HepG2 (cell line): ENCODE measurements around the gene CCDC122. TPM values are rescaled to one million over a fixed set of nuclear protein-coding genes. Genes with fewer than 3 reads are reported as not detected.

Experiments used
- AGO1 ChIP-seq: fragments of 200-400 bp; formaldehyde crosslinking; IDR thresholded peaks from 2 replicates; pipeline ENCODE4 v1.6.1; 2017; ENCODE audit warnings: mild to moderate bottlenecking, low read depth, low read length, moderate library complexity; ENCODE audit not compliant: poor library complexity, severe bottlenecking
- ATF7-NPFF ChIP-seq: sonication (generic); formaldehyde crosslinking; IDR thresholded peaks from 2 replicates; pipeline ENCODE4 v1.8.1; 2023; ENCODE audit warnings: mild to moderate bottlenecking, low read depth, missing genetic modification reagents, moderate library complexity
- BHLHE40 ChIP-seq: IDR thresholded peaks from 2 replicates; pipeline ENCODE4 v1.6.1; 2011; ENCODE audit warnings: low read length, improper control_type of control experiment
- DPF2 ChIP-seq: sonication (generic); formaldehyde crosslinking; IDR thresholded peaks from 2 replicates; pipeline ENCODE4 v1.4.0; 2020; ENCODE audit warnings: mild to moderate bottlenecking, low read depth, missing genetic modification reagents, borderline replicate concordance
- GPN1 ChIP-seq: sonication (generic); formaldehyde crosslinking; IDR thresholded peaks from 2 replicates; pipeline ENCODE4 v1.5.1; 2020; ENCODE audit warnings: missing genetic modification reagents, borderline replicate concordance
- HHEX ChIP-seq: IDR thresholded peaks from 2 replicates; pipeline ENCODE4 v1.6.1; 2016; ENCODE audit warnings: control low read depth
- JUN ChIP-seq: sonication (generic); formaldehyde crosslinking; IDR thresholded peaks from 2 replicates; pipeline ENCODE4 v1.4.0; 2020; ENCODE audit warnings: mild to moderate bottlenecking, missing genetic modification reagents
- KMT2A ChIP-seq: sonication (generic); formaldehyde crosslinking; IDR thresholded peaks from 2 replicates; pipeline ENCODE4 v1.4.0; 2020; ENCODE audit warnings: missing genetic modification reagents
- NFE2L1 ChIP-seq: sonication (generic); formaldehyde crosslinking; IDR thresholded peaks from 2 replicates; pipeline ENCODE4 v1.4.0; 2020; ENCODE audit warnings: missing genetic modification reagents, mild to moderate bottlenecking, borderline replicate concordance
- NFYC ChIP-seq: IDR thresholded peaks from 2 replicates; pipeline ENCODE4 v1.6.1; 2016; ENCODE audit warnings: missing genetic modification reagents, missing compliant biosample characterization
- POGZ ChIP-seq: sonication (generic); formaldehyde crosslinking; IDR thresholded peaks from 2 replicates; pipeline ENCODE4 v1.4.0; 2020; ENCODE audit warnings: mild to moderate bottlenecking, missing genetic modification reagents
- RFX3 ChIP-seq: IDR thresholded peaks from 2 replicates; pipeline ENCODE4 v1.6.1; 2016; ENCODE audit warnings: missing biosample characterization, missing genetic modification reagents
- SNAPC2 ChIP-seq: sonication (generic); formaldehyde crosslinking; IDR thresholded peaks from 2 replicates; pipeline ENCODE4 v1.8.1; 2022; ENCODE audit warnings: mild to moderate bottlenecking, missing genetic modification reagents
- SP2 ChIP-seq: sonication (generic); formaldehyde crosslinking; IDR thresholded peaks from 2 replicates; pipeline ENCODE4 v1.5.1; 2020; ENCODE audit warnings: mild to moderate bottlenecking, missing genetic modification reagents
- ZHX1 ChIP-seq: sonication (generic); formaldehyde crosslinking; IDR thresholded peaks from 2 replicates; pipeline ENCODE4 v1.8.1; 2022; ENCODE audit warnings: low read depth, mild to moderate bottlenecking, missing genetic modification reagents
- ZNF350 ChIP-seq: sonication (generic); formaldehyde crosslinking; IDR thresholded peaks from 2 replicates; pipeline ENCODE4 v1.4.0; 2020; ENCODE audit warnings: mild to moderate bottlenecking, low read depth, missing genetic modification reagents, borderline replicate concordance
- ZNF556 ChIP-seq: sonication (generic); formaldehyde crosslinking; IDR thresholded peaks from 2 replicates; pipeline ENCODE4 v1.4.0; 2020; ENCODE audit warnings: mild to moderate bottlenecking, missing genetic modification reagents, borderline replicate concordance
- ZNF703 ChIP-seq: sonication (generic); formaldehyde crosslinking; IDR thresholded peaks from 2 replicates; pipeline ENCODE4 v1.5.1; 2020; ENCODE audit warnings: missing genetic modification reagents, mild to moderate bottlenecking, moderate library complexity, borderline replicate concordance
- ZSCAN30 ChIP-seq: sonication (generic); formaldehyde crosslinking; IDR thresholded peaks from 2 replicates; pipeline ENCODE4 v1.5.0; 2020; ENCODE audit warnings: mild to moderate bottlenecking, missing genetic modification reagents
- polyA plus RNA-seq, 8 experiments: library from polyadenylated mRNA; depleted of rRNA in 3 of 8; stranded (reverse) in 7 of 8; unstranded in 1 of 8; fragments of >200 nt; fragmentation: Illumina TruSeq in 4 of 8; extraction: Trizol in 4 of 8; gene quantifications; 2 replicates each; pipeline versions ENCODE4 v1.2.1 to v1.2.3, GENCODE V29; 2011 to 2016; ENCODE audit warnings: low read depth in 4 of 8, missing spikeins in 1 of 8, mixed read lengths in 1 of 8; ENCODE audit not compliant: insufficient read depth in 1 of 8
- total RNA-seq, 5 experiments: library from RNA; depleted of rRNA; stranded (reverse); fragments of >200 nt; fragmentation: Illumina TruSeq; extraction: Trizol; gene quantifications; 2 replicates each; pipeline ENCODE4 v1.2.3, GENCODE V29; 2016; ENCODE audit warnings: low read depth in 1 of 5
- TF ChIP-seq, protein P1 (sequence below): sonication (generic); formaldehyde crosslinking; IDR thresholded peaks from 2 replicates; pipeline ENCODE4 v1.5.0; 2020; ENCODE audit warnings: missing genetic modification reagents
- TF ChIP-seq, protein P2 (sequence below): sonication (generic); formaldehyde crosslinking; IDR thresholded peaks from 2 replicates; pipeline ENCODE4 v1.5.0; 2020; ENCODE audit warnings: mild to moderate bottlenecking, low read depth, missing genetic modification reagents, borderline replicate concordance
- TF ChIP-seq, protein P3 (sequence below): sonication (generic); formaldehyde crosslinking; IDR thresholded peaks from 2 replicates; pipeline ENCODE4 v1.4.0; 2020; ENCODE audit warnings: missing genetic modification reagents

The CCDC122 gene
- total and polyA plus RNA-seq, 2 of the 13 experiments (the other 11 are each of a cell fraction or from before 2014, with no cell fraction given), result 0.32 to 3.5 TPM

DNA sequence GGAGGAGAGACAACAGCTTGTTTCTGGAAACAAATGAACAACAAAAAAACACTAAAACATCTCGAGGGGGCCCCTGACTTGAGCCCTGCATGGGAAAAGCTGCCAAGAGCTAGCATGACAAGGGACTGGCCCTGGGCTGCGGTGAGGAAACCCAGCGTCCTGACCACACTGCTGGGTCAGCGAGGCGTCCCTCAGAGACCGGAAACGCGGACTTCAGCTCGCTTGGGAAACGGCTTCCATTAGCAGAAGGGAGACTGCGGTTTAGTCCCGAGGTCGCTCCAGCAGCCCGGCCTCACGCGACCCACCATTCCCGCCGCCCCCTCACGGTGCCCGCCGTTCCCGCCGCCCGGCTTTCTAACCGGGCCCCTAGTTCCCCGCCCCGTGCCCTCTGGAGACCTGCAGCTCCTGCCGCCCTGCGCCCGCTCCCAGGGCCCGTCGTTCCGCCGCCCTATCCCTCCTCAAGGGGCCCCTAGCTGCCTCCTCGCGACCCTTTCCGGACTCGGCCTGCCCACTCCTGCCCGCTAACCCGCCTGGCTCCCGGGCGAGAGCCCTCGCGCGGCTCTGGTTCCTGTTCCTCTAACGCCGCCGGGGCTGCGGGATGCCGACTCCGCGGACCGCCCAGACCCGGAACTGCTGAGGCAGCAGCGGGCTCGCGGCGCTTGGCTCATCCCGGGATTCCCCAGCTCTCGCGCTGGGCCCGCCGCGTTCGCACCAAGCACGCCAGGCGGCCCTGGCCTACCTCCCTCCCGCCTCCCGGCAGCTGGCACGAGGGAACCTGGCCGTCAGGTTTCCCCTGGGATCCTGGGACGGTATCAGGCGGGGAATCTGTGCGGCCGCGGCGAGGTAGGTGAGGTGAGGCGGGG, at the start of gene CCDC122 (continued):
- no peak for TF ChIP-seq DPF2
- TF ChIP-seq BHLHE40, result peak; percentile 26; the same call in 1 of the 2 replicates
- no peak for TF ChIP-seq RFX3
- TF ChIP-seq GPN1 (CRISPR knock-in tag), result peak; percentile 39; the same call in 1 of the 2 replicates
- TF ChIP-seq, protein P1, sequence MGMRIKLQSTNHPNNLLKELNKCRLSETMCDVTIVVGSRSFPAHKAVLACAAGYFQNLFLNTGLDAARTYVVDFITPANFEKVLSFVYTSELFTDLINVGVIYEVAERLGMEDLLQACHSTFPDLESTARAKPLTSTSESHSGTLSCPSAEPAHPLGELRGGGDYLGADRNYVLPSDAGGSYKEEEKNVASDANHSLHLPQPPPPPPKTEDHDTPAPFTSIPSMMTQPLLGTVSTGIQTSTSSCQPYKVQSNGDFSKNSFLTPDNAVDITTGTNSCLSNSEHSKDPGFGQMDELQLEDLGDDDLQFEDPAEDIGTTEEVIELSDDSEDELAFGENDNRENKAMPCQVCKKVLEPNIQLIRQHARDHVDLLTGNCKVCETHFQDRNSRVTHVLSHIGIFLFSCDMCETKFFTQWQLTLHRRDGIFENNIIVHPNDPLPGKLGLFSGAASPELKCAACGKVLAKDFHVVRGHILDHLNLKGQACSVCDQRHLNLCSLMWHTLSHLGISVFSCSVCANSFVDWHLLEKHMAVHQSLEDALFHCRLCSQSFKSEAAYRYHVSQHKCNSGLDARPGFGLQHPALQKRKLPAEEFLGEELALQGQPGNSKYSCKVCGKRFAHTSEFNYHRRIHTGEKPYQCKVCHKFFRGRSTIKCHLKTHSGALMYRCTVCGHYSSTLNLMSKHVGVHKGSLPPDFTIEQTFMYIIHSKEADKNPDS (CRISPR knock-in tag), result no peak
- peak; percentile 22; the same call in 1 of the 2 replicates for TF ChIP-seq SP2
- no peak for TF ChIP-seq JUN (CRISPR knock-in tag)
- 0 out of 2 replicates have a peak, but pooled peaks have one; percentile 39 for TF ChIP-seq SNAPC2 (CRISPR knock-in tag)
- TF ChIP-seq ATF7-NPFF (CRISPR knock-in tag), result peak; percentile 89
- peak; percentile 76 for TF ChIP-seq AGO1
- TF ChIP-seq ZSCAN30 (CRISPR knock-in tag), result no peak
- TF ChIP-seq, protein P2, sequence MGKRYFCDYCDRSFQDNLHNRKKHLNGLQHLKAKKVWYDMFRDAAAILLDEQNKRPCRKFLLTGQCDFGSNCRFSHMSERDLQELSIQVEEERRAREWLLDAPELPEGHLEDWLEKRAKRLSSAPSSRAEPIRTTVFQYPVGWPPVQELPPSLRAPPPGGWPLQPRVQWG, result no peak
- TF ChIP-seq, protein P3, sequence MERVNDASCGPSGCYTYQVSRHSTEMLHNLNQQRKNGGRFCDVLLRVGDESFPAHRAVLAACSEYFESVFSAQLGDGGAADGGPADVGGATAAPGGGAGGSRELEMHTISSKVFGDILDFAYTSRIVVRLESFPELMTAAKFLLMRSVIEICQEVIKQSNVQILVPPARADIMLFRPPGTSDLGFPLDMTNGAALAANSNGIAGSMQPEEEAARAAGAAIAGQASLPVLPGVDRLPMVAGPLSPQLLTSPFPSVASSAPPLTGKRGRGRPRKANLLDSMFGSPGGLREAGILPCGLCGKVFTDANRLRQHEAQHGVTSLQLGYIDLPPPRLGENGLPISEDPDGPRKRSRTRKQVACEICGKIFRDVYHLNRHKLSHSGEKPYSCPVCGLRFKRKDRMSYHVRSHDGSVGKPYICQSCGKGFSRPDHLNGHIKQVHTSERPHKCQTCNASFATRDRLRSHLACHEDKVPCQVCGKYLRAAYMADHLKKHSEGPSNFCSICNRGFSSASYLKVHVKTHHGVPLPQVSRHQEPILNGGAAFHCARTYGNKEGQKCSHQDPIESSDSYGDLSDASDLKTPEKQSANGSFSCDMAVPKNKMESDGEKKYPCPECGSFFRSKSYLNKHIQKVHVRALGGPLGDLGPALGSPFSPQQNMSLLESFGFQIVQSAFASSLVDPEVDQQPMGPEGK (CRISPR knock-in tag), result no peak
- TF ChIP-seq POGZ (CRISPR knock-in tag), result no peak
- peak; percentile 63; the same call in 1 of the 2 replicates for TF ChIP-seq ZNF350 (CRISPR knock-in tag)
- TF ChIP-seq ZHX1 (CRISPR knock-in tag), result no peak
- no peak; the same call in 1 of the 2 replicates for TF ChIP-seq NFYC (CRISPR knock-in tag)
- no peak for TF ChIP-seq NFE2L1
- TF ChIP-seq HHEX, result no peak
- TF ChIP-seq ZNF703 (CRISPR knock-in tag), result peak; percentile 52; the same call in 1 of the 2 replicates
- TF ChIP-seq KMT2A (CRISPR knock-in tag), result no peak
- peak; percentile 44; the same call in 1 of the 2 replicates for TF ChIP-seq ZNF556 (CRISPR knock-in tag)
